ENCODE data around the gene ATF7. TPM values are rescaled to one million over a fixed set of nuclear protein-coding genes. Genes with fewer than 3 reads are reported as not detected.
A peak's percentile ranks its signal among the peaks of the same experiment; 100 is the strongest.

Gene ATF7
- total and polyA plus RNA-seq, 2 donors (not counting 1 experiment from before 2014, with no cell fraction given): 11.4 to 24.7 TPM

DNA sequence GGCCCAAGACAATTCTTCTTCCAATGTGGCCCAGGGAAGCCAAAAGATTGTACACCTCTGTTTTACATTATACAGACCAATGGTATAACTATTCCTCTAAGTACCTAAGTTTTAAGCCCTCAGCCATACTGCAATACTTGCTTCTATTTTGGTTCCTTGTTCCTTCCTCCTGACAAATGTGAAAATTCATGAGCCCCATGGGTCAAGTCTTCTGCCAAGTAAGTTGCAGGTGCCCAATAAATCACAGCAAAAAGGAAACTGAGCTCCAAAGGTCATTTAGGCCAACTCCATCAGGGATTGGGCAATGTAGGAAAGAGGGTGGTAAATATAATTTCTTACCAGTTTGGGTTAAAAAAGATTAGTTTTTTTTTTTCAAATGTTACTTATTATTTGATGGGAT, 61.2 kb downstream of the ATF7 start:
- peak in 1 of 2 donors; percentile 25 for DNase-seq (ENCODE audit: low read depth in 2 of 2)

DNA sequence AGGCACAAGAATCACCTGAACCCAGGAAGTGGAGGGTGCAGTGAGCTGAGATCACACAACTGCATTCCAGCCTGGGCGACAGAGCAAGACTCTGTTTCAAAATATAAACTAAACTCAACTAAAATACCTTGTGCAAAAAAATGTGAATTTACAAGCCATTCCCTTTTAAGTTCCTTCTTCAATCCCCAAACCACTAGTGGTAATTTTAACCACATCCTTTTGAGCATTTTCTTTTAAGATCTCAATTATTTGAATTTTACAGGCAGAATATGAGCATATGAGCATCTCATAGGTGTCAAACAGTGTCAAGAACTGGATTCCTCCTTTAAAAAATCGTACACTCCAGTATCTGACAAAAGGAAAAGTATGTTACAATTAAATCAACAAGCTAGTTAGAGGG, 61.9 kb downstream of the ATF7 start:
- Histone ChIP-seq H3K4me2 (ENCODE audit: extremely low read depth, insufficient read depth, low read length) (no peak overlapping the region), H3K4me1 (ENCODE audit: control insufficient read depth, extremely low read depth, insufficient read depth, low read length) (peaks cover 14% of the 10 kb centered on the region), H3K36me3 (ENCODE audit: control insufficient read depth, insufficient read depth, low read length) (no peaks in the 10 kb centered on the region), H3K27me3 (ENCODE audit: control insufficient read depth, insufficient read depth, low read length) (no peaks in the 10 kb centered on the region), H3K9ac (ENCODE audit: insufficient read depth, low read length) (no peak overlapping the region), H4K20me1 (ENCODE audit: control insufficient read depth, extremely low read depth, insufficient read depth, low read length) (no peaks in the 10 kb centered on the region), H3K9me3 (ENCODE audit: control insufficient read depth, insufficient read depth, low read depth, low read length) (no peaks in the 10 kb centered on the region), H2AFZ (ENCODE audit: low read length) (no peak overlapping the region), H3K79me2 (ENCODE audit: control insufficient read depth, insufficient read depth, low read length) (no peaks in the 10 kb centered on the region), H3K27ac (ENCODE audit: insufficient read depth, low read length) (no peak overlapping the region), H3K4me3 (replicated peaks in 1 of 4; ENCODE audit: control extremely low read depth in 1 of 4, insufficient read depth in 1 of 4, low read depth in 3 of 4, low read length in 4 of 4) (no peak overlapping the region)
- DNase-seq (ENCODE audit: low read depth in 2 of 2): no peak
- TF ChIP-seq, protein P1, sequence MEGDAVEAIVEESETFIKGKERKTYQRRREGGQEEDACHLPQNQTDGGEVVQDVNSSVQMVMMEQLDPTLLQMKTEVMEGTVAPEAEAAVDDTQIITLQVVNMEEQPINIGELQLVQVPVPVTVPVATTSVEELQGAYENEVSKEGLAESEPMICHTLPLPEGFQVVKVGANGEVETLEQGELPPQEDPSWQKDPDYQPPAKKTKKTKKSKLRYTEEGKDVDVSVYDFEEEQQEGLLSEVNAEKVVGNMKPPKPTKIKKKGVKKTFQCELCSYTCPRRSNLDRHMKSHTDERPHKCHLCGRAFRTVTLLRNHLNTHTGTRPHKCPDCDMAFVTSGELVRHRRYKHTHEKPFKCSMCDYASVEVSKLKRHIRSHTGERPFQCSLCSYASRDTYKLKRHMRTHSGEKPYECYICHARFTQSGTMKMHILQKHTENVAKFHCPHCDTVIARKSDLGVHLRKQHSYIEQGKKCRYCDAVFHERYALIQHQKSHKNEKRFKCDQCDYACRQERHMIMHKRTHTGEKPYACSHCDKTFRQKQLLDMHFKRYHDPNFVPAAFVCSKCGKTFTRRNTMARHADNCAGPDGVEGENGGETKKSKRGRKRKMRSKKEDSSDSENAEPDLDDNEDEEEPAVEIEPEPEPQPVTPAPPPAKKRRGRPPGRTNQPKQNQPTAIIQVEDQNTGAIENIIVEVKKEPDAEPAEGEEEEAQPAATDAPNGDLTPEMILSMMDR (conservative IDR thresholded peaks at IDR 0.05 in 1 of 2, IDR thresholded peaks at IDR 0.05 in 1 of 2; ENCODE audit: low read depth in 1 of 2, low read length in 2 of 2): no peak
- TF ChIP-seq EZH2 (IDR thresholded peaks at IDR 0.05; ENCODE audit: low read length, missing control alignments): no peak

More for the DNA sequence above, 61.2 kb downstream of the ATF7 start:
- no peak for TF ChIP-seq EZH2 (IDR thresholded peaks at IDR 0.05; ENCODE audit: low read length, missing control alignments)
- TF ChIP-seq, protein P1 (conservative IDR thresholded peaks at IDR 0.05 in 1 of 2, IDR thresholded peaks at IDR 0.05 in 1 of 2; ENCODE audit: low read depth in 1 of 2, low read length in 2 of 2): no peak
- H3K27me3 ChIP-seq (ENCODE audit: control insufficient read depth, insufficient read depth, low read length): no peaks in the 10 kb centered on the region
- no peak overlapping the region for H3K4me3 ChIP-seq (replicated peaks in 1 of 4; ENCODE audit: control extremely low read depth in 1 of 4, insufficient read depth in 1 of 4, low read depth in 3 of 4, low read length in 4 of 4)
- no peaks in the 10 kb centered on the region for H4K20me1 ChIP-seq (ENCODE audit: control insufficient read depth, extremely low read depth, insufficient read depth, low read length)
- H3K4me1 ChIP-seq (ENCODE audit: control insufficient read depth, extremely low read depth, insufficient read depth, low read length): peaks cover 14% of the 10 kb centered on the region
- H3K4me2 ChIP-seq (ENCODE audit: extremely low read depth, insufficient read depth, low read length): no peak overlapping the region
- H3K9me3 ChIP-seq (ENCODE audit: control insufficient read depth, insufficient read depth, low read depth, low read length): no peaks in the 10 kb centered on the region
- H3K36me3 ChIP-seq (ENCODE audit: control insufficient read depth, insufficient read depth, low read length): no peaks in the 10 kb centered on the region
- no peaks in the 10 kb centered on the region for H3K79me2 ChIP-seq (ENCODE audit: control insufficient read depth, insufficient read depth, low read length)
- no peak overlapping the region for H3K9ac ChIP-seq (ENCODE audit: insufficient read depth, low read length)
- no peak overlapping the region for H2AFZ ChIP-seq (ENCODE audit: low read length)
- no peak overlapping the region for H3K27ac ChIP-seq (ENCODE audit: insufficient read depth, low read length)

DNA sequence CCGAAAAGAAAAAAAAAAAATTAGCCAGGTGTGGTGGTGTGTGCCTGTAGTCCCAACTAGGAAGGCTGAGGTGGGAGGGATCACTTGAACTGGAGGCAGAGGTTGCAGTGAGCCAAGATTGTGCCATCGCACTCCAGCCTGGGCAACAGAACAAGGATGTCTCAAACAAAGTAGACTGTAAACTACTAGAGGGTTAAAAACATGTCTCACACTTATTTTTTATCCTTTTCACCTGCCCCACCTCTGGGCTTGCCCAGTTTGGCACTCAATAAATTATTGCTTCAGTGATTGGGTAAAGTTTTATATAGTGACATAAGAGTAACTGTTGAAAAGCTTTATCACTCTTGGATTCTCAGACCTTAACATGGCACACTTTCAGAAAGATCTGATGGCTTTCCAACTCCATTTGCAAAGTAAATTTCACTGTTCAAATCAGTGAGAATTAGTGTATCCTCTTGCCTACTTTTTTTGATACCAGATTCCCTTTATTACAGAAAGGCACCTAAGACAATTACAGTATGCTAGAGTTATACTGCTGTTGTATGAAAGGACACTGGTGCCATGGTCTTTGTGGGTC, 62.6 kb downstream of the ATF7 start:
- Histone ChIP-seq H3K36me3 (ENCODE audit: control insufficient read depth, insufficient read depth, low read length) (no peaks in the 10 kb centered on the region), H4K20me1 (ENCODE audit: control insufficient read depth, extremely low read depth, insufficient read depth, low read length) (no peaks in the 10 kb centered on the region), H3K4me2 (ENCODE audit: extremely low read depth, insufficient read depth, low read length) (no peak overlapping the region), H3K4me3 (replicated peaks in 1 of 4; ENCODE audit: control extremely low read depth in 1 of 4, insufficient read depth in 1 of 4, low read depth in 3 of 4, low read length in 4 of 4) (no peak overlapping the region), H3K9ac (ENCODE audit: insufficient read depth, low read length) (no peak overlapping the region), H3K27ac (ENCODE audit: insufficient read depth, low read length) (no peak overlapping the region), H3K9me3 (ENCODE audit: control insufficient read depth, insufficient read depth, low read depth, low read length) (no peaks in the 10 kb centered on the region), H3K4me1 (ENCODE audit: control insufficient read depth, extremely low read depth, insufficient read depth, low read length) (peaks cover 14% of the 10 kb centered on the region), H3K27me3 (ENCODE audit: control insufficient read depth, insufficient read depth, low read length) (no peaks in the 10 kb centered on the region), H2AFZ (ENCODE audit: low read length) (no peak overlapping the region), H3K79me2 (ENCODE audit: control insufficient read depth, insufficient read depth, low read length) (no peaks in the 10 kb centered on the region)
- no peak for DNase-seq (ENCODE audit: low read depth in 2 of 2)
- no peak for TF ChIP-seq EZH2 (IDR thresholded peaks at IDR 0.05; ENCODE audit: low read length, missing control alignments)
- TF ChIP-seq, protein P1 (conservative IDR thresholded peaks at IDR 0.05 in 1 of 2, IDR thresholded peaks at IDR 0.05 in 1 of 2; ENCODE audit: low read depth in 1 of 2, low read length in 2 of 2): no peak
